HG02870 (cell line): ENCODE data around the gene TAAR5.
"Not testable (repeated sequence)": the region's sequence is repeated elsewhere in the genome, so short reads cannot be mapped to it uniquely, and the experiment has no call there.

Experiments used
- ATAC-seq: cut with Tn5 transposase; IDR thresholded peaks from one replicate; pipeline ENCODE4 v1.9.1; 2021; ENCODE audit warnings: mild to moderate bottlenecking, moderate library complexity; ENCODE audit not compliant: unreplicated experiment

TAAR5 gene

GRCh38 chr6:132589454-132589853 is at the start of gene TAAR5:
TSS of gene TAAR5 (minus strand) at chr6:132589741. CDS start at chr6:132589686, 55 bp downstream.
- ATAC-seq: no peak

GRCh38 chr6:132637135-132637534 is 47.6 kb upstream of the TAAR5 start:
- not testable (repeated sequence) for ATAC-seq

GRCh38 chr6:132635906-132636305 is 46.4 kb upstream of the TAAR5 start:
- ATAC-seq: not testable (repeated sequence)

GRCh38 chr6:132635288-132635687 is 45.7 kb upstream of the TAAR5 start:
- ATAC-seq: not testable (repeated sequence)

GRCh38 chr6:132634796-132635195 is 45.3 kb upstream of the TAAR5 start:
- ATAC-seq: no peak

GRCh38 chr6:132633362-132633761 is 43.8 kb upstream of the TAAR5 start:
- ATAC-seq: no peak

GRCh38 chr6:132624175-132624574 is 34.6 kb upstream of the TAAR5 start, which contains the start of gene TAAR2:
TSS of gene TAAR2 (minus strand) at chr6:132624275. CDS start at chr6:132624275, 0 bp downstream.
- no peak for ATAC-seq

- ATAC-seq: no peak
Observed at GRCh38 chr6:132623106-132623845, 33.7 kb upstream of the TAAR5 start.

- ATAC-seq: no peak
Observed at GRCh38 chr6:132616677-132617076, 27.1 kb upstream of the TAAR5 start.

- no peak for ATAC-seq
Observed at GRCh38 chr6:132614554-132614953, 25.0 kb upstream of the TAAR5 start.

GRCh38 chr6:132612449-132613108 is 23.0 kb upstream of the TAAR5 start:
- no peak for ATAC-seq

GRCh38 chr6:132611616-132612015 is 22.1 kb upstream of the TAAR5 start:
- ATAC-seq: no peak

GRCh38 chr6:132607544-132608233 is 18.1 kb upstream of the TAAR5 start:
- no peak for ATAC-seq

- no peak for ATAC-seq
Observed at GRCh38 chr6:132604635-132605152, 15.2 kb upstream of the TAAR5 start.

GRCh38 chr6:132600900-132601299 is 11.4 kb upstream of the TAAR5 start:
- not testable (repeated sequence) for ATAC-seq

- ATAC-seq: no peak
Observed at GRCh38 chr6:132598473-132598872, 8.9 kb upstream of the TAAR5 start.

GRCh38 chr6:132596201-132596600 is 6.7 kb upstream of the TAAR5 start:
- ATAC-seq: no peak

- ATAC-seq: no peak
Observed at GRCh38 chr6:132592855-132593254, 3.3 kb upstream of the TAAR5 start.

- ATAC-seq: no peak
Observed at GRCh38 chr6:132590362-132590761, 821 bp upstream of the TAAR5 start.

- no peak for ATAC-seq
Observed at GRCh38 chr6:132587424-132587823, 2.1 kb downstream of the TAAR5 start.

- ATAC-seq: no peak
Observed at GRCh38 chr6:132584698-132585097, 4.8 kb downstream of the TAAR5 start.
